Dendritic cell treated with granulocyte-macrophage colony-stimulating factor and Interleukin-4, amounts not matched to agents 40 ng/mL and 50 ng/mL, for 4 days (primary cell): ENCODE data around the gene MTMR12.

Source experiments
- H3K27ac Mint-ChIP-seq: one replicate; pipeline ENCODE4 v1.8.0; 2022; ENCODE audit warnings: mild to moderate bottlenecking, mixed read lengths
- H3K27me3 Mint-ChIP-seq: one replicate; pipeline ENCODE4 v1.8.0; 2022; ENCODE audit warnings: mild to moderate bottlenecking, mixed read lengths
- H3K36me3 Mint-ChIP-seq: one replicate; pipeline ENCODE4 v1.8.0; 2022; ENCODE audit warnings: low read depth, mixed read lengths
- H3K4me1 Mint-ChIP-seq: one replicate; pipeline ENCODE4 v1.8.0; 2022; ENCODE audit warnings: low read depth, mixed read lengths
- H3K4me3 Mint-ChIP-seq: one replicate; pipeline ENCODE4 v1.8.0; 2022; ENCODE audit warnings: mild to moderate bottlenecking, moderate library complexity, mixed read lengths
- H3K9me3 Mint-ChIP-seq: one replicate; pipeline ENCODE4 v1.8.0; 2022; ENCODE audit warnings: mixed read lengths
- intact Hi-C: fragments of 100-400 bp; cut with micrococcal nuclease; formaldehyde crosslinking; loops from one replicate; pipeline ENCODE4 v1.15.0; 2022

Gene MTMR12

GRCh38 chr5:32312595-32313332 is at the start of gene MTMR12:
MTMR12 (minus strand) TSS chr5:32312939; CDS start chr5:32312838, 101 bp downstream.
- intact Hi-C loops: loop anchor here (2.0 to 5.0 kb wide), 4 partner anchors 80 to 1130 kb away; partner anchors contain the start of genes C5orf22, DROSHA, GOLPH3 and TARS1

GRCh38 chr5:32362527-32362926 is 49.8 kb upstream of the MTMR12 start:
- Mint-ChIP-seq H3K27me3 (no peaks in the 10 kb centered on the region), H3K4me1 (no peaks in the 10 kb centered on the region), H3K27ac (no peak overlapping the region), H3K4me3 (no peak overlapping the region), H3K9me3 (no peaks in the 10 kb centered on the region), H3K36me3 (peaks cover 91% of the 10 kb centered on the region)
- intact Hi-C loops: no loop called here

More at GRCh38 chr5:32312595-32313332, at the start of gene MTMR12:
- Mint-ChIP-seq H3K4me1 (peaks cover 46% of the 10 kb centered on the region), H3K27me3 (no peaks in the 10 kb centered on the region), H3K4me3 (peak within 1 kb of the TSS; percentile 76), H3K27ac (peak within 1 kb of the TSS; percentile 81), H3K36me3 (peaks cover 16% of the 10 kb centered on the region), H3K9me3 (no peaks in the 10 kb centered on the region)

GRCh38 chr5:32360906-32361305 is 48.2 kb upstream of the MTMR12 start:
- no peaks in the 10 kb centered on the region for H3K27me3 Mint-ChIP-seq
- no peak overlapping the region for H3K4me3 Mint-ChIP-seq
- intact Hi-C loops: no loop called here
- H3K27ac Mint-ChIP-seq: no peak overlapping the region
- no peaks in the 10 kb centered on the region for H3K4me1 Mint-ChIP-seq
- no peaks in the 10 kb centered on the region for H3K9me3 Mint-ChIP-seq
- peaks cover 92% of the 10 kb centered on the region for H3K36me3 Mint-ChIP-seq

GRCh38 chr5:32358611-32359010 is 45.9 kb upstream of the MTMR12 start:
- Mint-ChIP-seq H3K27ac (no peak overlapping the region), H3K4me3 (no peak overlapping the region), H3K9me3 (no peaks in the 10 kb centered on the region), H3K4me1 (no peaks in the 10 kb centered on the region), H3K36me3 (peaks cover 88% of the 10 kb centered on the region), H3K27me3 (no peaks in the 10 kb centered on the region)
- intact Hi-C loops: no loop called here

GRCh38 chr5:32357658-32358057 is 44.9 kb upstream of the MTMR12 start:
- Mint-ChIP-seq H3K36me3 (peaks cover 83% of the 10 kb centered on the region), H3K27ac (no peak overlapping the region), H3K9me3 (no peaks in the 10 kb centered on the region), H3K4me3 (no peak overlapping the region), H3K4me1 (peaks cover 3% of the 10 kb centered on the region), H3K27me3 (no peaks in the 10 kb centered on the region)
- intact Hi-C loops: no loop called here

- intact Hi-C loops: no loop called here
- Mint-ChIP-seq H3K36me3 (peaks cover 63% of the 10 kb centered on the region), H3K4me3 (no peak overlapping the region), H3K27me3 (no peaks in the 10 kb centered on the region), H3K9me3 (no peaks in the 10 kb centered on the region), H3K27ac (no peak overlapping the region), H3K4me1 (peaks cover 6% of the 10 kb centered on the region)
Observed at GRCh38 chr5:32355686-32356085, 42.9 kb upstream of the MTMR12 start.

- intact Hi-C loops: no loop called here
- H3K4me1 Mint-ChIP-seq: peaks cover 6% of the 10 kb centered on the region
- no peak overlapping the region for H3K4me3 Mint-ChIP-seq
- H3K36me3 Mint-ChIP-seq: peaks cover 41% of the 10 kb centered on the region
- H3K9me3 Mint-ChIP-seq: peaks cover under 1% of the 10 kb centered on the region
- H3K27me3 Mint-ChIP-seq: no peaks in the 10 kb centered on the region
- no peak overlapping the region for H3K27ac Mint-ChIP-seq
Observed at GRCh38 chr5:32353420-32353819, 40.7 kb upstream of the MTMR12 start.

- peaks cover 33% of the 10 kb centered on the region for H3K36me3 Mint-ChIP-seq
- H3K27ac Mint-ChIP-seq: peak overlapping the region; percentile 41
- intact Hi-C loops: no loop called here
- no peak overlapping the region for H3K4me3 Mint-ChIP-seq
- H3K4me1 Mint-ChIP-seq: peaks cover 6% of the 10 kb centered on the region
- H3K9me3 Mint-ChIP-seq: peaks cover 8% of the 10 kb centered on the region
- H3K27me3 Mint-ChIP-seq: no peaks in the 10 kb centered on the region
Observed at GRCh38 chr5:32352685-32353084, 39.9 kb upstream of the MTMR12 start.

- intact Hi-C loops: no loop called here
- no peaks in the 10 kb centered on the region for H3K27me3 Mint-ChIP-seq
- no peak overlapping the region for H3K27ac Mint-ChIP-seq
- H3K36me3 Mint-ChIP-seq: no peaks in the 10 kb centered on the region
- peaks cover 19% of the 10 kb centered on the region for H3K9me3 Mint-ChIP-seq
- no peak overlapping the region for H3K4me3 Mint-ChIP-seq
- H3K4me1 Mint-ChIP-seq: no peaks in the 10 kb centered on the region
Observed at GRCh38 chr5:32346869-32347268, 34.1 kb upstream of the MTMR12 start.

- intact Hi-C loops: no loop called here
- no peaks in the 10 kb centered on the region for H3K27me3 Mint-ChIP-seq
Observed at GRCh38 chr5:32343058-32343672, 30.4 kb upstream of the MTMR12 start.

GRCh38 chr5:32342656-32343055 is 29.9 kb upstream of the MTMR12 start:
- H3K27ac Mint-ChIP-seq: no peak overlapping the region
- H3K4me3 Mint-ChIP-seq: no peak overlapping the region
- H3K9me3 Mint-ChIP-seq: peaks cover 38% of the 10 kb centered on the region
- no peaks in the 10 kb centered on the region for H3K36me3 Mint-ChIP-seq
- intact Hi-C loops: no loop called here
- H3K27me3 Mint-ChIP-seq: no peaks in the 10 kb centered on the region
- H3K4me1 Mint-ChIP-seq: no peaks in the 10 kb centered on the region

More at GRCh38 chr5:32343058-32343672, 30.4 kb upstream of the MTMR12 start:
- H3K36me3 Mint-ChIP-seq: no peaks in the 10 kb centered on the region
- H3K27ac Mint-ChIP-seq: no peak overlapping the region
- no peaks in the 10 kb centered on the region for H3K4me1 Mint-ChIP-seq
- H3K4me3 Mint-ChIP-seq: no peak overlapping the region
- H3K9me3 Mint-ChIP-seq: peaks cover 39% of the 10 kb centered on the region

GRCh38 chr5:32339878-32340277 is 27.1 kb upstream of the MTMR12 start:
- no peaks in the 10 kb centered on the region for H3K4me1 Mint-ChIP-seq
- H3K36me3 Mint-ChIP-seq: no peaks in the 10 kb centered on the region
- no peak overlapping the region for H3K4me3 Mint-ChIP-seq
- no peak overlapping the region for H3K27ac Mint-ChIP-seq
- intact Hi-C loops: no loop called here
- peaks cover 27% of the 10 kb centered on the region for H3K9me3 Mint-ChIP-seq
- H3K27me3 Mint-ChIP-seq: no peaks in the 10 kb centered on the region

GRCh38 chr5:32339198-32339597 is 26.5 kb upstream of the MTMR12 start:
- no peaks in the 10 kb centered on the region for H3K36me3 Mint-ChIP-seq
- no peaks in the 10 kb centered on the region for H3K27me3 Mint-ChIP-seq
- H3K9me3 Mint-ChIP-seq: peaks cover 27% of the 10 kb centered on the region
- H3K4me3 Mint-ChIP-seq: no peak overlapping the region
- no peaks in the 10 kb centered on the region for H3K4me1 Mint-ChIP-seq
- H3K27ac Mint-ChIP-seq: no peak overlapping the region
- intact Hi-C loops: no loop called here

GRCh38 chr5:32332966-32333365 is 20.2 kb upstream of the MTMR12 start:
- Mint-ChIP-seq H3K4me3 (no peak overlapping the region), H3K27me3 (no peaks in the 10 kb centered on the region), H3K4me1 (no peaks in the 10 kb centered on the region), H3K9me3 (peaks cover 2% of the 10 kb centered on the region), H3K27ac (no peak overlapping the region), H3K36me3 (no peaks in the 10 kb centered on the region)
- intact Hi-C loops: no loop called here
